Endometrium (tissue), 2 donors: ENCODE measurements around the gene SLC4A9.

ENCODE experiments used
- FAIRE-seq: peaks from 2 replicates; lab custom pipeline; 2012; peaks lifted over from hg19 to GRCh38; lab: Jason Lieb, UNC
- donor health status: control.
- donor health status: control.

Gene SLC4A9

DNA sequence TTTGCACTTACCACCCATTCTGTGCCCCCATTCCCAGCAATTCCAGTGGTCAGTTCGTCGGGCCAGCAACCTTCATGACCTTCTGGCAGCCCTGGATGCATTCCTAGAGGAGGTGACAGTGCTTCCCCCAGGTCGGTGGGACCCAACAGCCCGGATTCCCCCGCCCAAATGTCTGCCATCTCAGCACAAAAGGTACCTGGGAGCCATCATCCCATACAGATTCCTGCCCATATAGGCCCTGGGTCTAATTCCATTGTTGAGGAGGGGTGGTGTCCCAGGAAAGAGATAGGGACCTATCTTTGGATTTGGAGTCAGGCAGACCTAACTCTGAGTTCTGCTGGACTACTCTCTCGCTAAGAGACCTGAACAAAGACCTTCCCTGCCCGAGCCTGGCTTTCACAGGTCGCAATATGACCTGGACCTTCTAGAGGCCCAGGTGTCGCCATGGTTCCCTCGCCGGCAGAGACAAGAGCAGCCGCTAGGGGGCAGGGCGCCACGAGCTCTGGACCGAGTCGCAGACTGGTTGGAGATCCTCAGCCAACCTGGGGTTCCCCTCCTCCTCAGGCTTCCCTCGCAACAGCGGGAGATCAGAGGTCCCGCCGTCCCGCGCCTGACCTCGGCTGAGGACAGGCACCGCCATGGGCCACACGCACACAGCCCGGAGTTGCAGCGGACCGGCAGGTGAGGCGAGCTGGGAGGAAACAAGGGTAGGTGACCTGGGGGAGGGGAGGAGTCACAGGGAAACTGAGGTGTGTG lies 3.1 kb downstream of the SLC4A9 start:
- no peak for FAIRE-seq

DNA sequence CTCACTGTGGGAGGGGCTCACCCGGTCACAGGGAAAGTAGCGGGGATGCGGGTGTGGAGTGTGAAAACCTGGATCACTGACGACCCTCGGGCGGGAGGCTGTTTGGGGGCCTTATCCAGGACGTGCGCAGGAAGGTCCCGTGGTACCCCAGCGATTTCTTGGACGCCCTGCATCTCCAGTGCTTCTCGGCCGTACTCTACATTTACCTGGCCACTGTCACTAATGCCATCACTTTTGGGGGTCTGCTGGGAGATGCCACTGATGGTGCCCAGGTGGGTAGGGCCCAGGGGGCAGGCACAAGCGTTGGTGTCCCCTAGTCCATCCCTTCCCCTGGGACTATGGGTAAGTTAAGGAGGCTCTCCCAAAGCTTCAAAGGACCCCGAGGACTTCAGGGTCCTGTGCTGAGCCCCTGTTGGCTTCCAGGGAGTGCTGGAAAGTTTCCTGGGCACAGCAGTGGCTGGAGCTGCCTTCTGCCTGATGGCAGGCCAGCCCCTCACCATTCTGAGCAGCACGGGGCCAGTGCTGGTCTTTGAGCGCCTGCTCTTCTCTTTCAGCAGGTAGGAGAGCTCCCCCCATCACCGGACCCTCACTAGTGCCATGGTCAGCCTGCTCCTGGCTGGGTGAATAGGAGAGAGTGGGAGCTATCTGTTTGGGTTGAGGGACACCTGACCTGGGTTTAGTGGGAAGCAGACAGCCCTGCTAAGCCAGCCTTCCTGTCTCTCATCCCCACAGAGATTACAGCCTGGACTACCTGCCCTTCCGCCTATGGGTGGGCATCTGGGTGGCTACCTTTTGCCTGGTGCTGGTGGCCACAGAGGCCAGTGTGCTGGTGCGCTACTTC lies 3.9 kb downstream of the SLC4A9 start:
- no peak for FAIRE-seq

DNA sequence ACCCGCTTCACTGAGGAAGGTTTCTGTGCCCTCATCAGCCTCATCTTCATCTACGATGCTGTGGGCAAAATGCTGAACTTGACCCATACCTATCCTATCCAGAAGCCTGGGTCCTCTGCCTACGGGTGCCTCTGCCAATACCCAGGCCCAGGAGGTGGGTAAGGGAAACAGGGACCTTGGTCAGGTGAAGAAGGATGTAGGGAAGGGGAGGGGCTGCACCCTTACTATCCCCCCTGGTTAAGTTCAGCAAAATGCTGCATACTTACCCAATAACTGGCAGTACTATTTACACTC lies 4.4 kb downstream of the SLC4A9 start:
- no peak for FAIRE-seq

DNA sequence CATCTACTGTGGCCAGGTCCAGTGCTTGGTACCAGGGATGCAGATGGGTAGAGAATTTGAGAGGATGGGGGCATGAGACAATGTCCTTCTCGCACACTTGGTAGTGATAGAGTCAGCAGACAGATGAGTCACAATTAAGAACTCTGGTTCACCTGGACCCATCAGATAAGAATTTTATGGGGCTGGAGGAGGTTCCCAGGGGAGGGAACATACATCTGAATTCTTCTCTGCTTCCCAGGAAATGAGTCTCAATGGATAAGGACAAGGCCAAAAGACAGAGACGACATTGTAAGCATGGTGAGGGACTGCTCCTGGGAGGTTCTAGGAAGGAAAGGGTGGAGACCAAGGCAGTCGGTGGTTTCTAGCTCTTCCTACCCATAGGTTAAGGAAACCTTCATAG lies 5.3 kb downstream of the SLC4A9 start:
- FAIRE-seq, result no peak

DNA sequence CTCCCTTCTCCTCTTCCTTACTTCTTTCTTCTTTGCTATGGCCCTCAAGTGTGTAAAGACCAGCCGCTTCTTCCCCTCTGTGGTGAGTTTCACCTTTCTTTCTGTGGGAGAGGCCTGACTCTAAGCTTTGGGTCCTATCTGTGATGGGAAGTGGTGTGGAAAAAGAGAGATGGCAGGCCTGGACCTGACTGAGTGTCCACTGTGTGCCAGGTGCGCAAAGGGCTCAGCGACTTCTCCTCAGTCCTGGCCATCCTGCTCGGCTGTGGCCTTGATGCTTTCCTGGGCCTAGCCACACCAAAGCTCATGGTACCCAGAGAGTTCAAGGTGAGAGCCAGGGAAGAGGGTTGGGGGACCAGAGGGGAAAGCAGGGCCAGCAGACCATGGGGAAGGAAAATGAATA lies 5.9 kb downstream of the SLC4A9 start:
- no peak for FAIRE-seq

DNA sequence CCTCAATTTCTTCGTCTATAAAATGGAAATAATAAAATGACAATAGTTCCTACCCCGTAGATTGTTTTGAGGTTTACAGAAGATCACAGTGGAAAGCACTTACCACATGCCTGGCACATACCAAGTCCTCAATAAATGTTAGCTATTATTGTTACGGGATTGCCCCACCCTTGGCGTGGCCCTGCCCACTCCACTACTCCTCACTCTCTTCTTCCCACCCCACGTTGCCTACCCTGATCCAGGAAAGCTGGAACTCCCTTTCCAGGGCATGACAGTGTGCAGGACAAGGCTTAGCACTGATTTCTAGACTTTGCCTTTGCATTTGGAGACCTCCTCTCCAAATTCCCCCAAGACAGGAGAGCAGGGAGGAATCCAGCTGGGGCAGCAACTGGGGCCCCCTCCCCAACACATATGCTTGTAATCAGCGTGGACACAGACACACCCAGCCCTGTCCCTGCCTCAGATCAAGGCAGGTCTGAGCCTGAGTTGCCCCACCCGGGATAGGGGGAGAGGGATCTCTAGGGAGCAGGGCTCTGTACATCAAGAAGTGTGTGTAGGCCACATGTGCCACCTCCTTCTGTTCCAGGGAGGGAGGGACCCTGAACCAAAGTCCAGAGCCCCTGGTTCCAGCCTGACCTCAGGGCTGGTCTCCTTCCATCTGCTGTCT lies 6.7 kb downstream of the SLC4A9 start:
- no peak for FAIRE-seq

DNA sequence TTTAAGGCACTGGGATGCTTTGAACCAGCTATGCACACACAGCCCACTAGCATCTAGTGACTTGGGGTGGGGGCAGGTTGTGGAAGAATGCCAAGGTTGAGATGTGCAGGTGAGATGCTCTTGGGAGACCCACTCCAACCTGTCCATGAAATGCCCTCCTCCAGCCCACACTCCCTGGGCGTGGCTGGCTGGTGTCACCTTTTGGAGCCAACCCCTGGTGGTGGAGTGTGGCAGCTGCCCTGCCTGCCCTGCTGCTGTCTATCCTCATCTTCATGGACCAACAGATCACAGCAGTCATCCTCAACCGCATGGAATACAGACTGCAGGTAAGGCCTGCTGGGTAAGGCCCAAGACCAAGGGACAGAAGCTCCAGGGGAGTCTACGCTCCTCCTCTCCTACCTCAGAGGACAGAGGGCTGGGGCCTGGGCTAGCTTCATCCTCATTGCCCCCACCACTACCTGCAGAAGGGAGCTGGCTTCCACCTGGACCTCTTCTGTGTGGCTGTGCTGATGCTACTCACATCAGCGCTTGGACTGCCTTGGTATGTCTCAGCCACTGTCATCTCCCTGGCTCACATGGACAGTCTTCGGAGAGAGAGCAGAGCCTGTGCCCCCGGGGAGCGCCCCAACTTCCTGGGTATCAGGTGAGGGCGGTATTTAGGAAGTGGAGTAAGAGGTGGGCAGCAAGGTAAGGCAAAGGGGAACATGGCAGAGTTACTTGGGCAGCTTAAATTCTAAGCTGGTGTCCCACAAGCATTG lies 7.4 kb downstream of the SLC4A9 start:
- FAIRE-seq, result no peak

DNA sequence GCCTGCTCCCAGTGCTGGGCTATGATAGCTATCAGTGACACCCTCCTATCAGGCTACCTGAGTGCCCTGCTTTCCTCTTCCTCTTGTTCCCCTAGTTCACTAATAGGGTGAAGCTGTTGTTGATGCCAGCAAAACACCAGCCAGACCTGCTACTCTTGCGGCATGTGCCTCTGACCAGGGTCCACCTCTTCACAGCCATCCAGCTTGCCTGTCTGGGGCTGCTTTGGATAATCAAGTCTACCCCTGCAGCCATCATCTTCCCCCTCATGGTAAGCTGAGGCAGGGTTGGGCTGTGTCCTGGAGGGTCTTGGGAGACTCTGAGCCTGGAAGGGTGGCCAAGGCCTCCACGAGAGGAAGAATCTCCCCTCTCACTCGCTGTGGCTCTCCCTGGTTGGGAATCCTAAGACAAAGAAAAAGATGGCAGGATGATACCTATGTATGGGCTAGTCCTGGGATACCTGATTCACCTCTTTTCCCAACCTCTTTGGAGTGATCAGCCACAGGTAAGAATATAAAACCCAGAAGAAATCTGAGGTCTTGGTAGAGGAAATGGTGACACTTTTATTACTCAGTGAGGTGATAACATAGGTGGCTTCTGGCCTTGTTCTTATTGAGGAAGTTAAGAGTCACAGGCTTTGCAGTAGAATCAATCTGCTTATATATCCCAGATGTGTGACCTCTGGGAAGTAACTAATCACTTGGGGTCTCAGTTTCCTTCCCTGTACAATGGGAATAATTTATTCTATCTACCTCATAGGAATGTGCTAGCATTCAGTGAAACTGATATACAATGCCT lies 11.6 kb downstream of the SLC4A9 start:
- no peak for FAIRE-seq

DNA sequence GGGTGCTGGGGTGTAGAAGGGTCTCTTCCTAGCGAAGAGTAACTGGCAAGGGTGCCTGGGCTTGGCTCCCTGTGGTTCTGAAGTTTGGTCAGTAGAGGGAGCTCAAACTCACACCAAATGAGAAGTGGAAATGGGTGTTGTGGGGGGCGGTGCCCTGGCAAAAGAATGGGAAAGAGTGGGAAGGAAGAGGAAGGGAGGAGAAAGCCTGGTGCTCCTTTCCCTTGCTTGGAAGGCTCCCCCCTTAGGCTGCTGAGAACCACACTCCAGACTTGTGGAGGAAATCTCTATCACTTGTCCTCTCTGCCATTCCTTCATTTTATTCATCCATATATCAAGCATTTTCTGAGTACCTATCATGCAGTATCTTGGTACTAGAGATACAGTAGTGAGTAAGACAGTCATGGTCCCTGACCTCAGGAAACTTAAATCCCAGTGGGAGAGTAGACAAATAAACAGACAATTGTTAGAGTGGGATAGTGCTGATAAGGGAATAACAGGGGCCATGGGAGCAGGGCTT lies 13.0 kb downstream of the SLC4A9 start:
- FAIRE-seq, result no peak

DNA sequence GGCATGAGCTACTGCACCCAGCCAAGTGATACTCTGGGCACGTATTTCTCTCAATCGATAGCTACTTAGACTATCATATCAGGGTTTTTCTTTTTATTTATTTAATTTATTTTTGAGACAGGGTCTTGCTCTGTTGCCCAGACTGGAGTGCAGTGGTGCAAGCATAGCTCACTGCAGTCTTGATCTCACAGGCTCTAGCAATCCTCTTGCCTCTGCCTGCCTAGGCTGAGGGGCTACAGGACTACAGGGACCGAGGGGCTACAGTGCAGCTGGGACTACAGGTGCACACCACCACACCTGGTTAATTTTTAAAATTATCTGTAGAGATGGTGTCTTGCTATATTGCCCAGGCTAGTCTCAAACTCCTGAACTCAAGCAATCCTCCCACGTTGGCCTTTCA lies 21.4 kb downstream of the SLC4A9 start:
- no peak for FAIRE-seq

DNA sequence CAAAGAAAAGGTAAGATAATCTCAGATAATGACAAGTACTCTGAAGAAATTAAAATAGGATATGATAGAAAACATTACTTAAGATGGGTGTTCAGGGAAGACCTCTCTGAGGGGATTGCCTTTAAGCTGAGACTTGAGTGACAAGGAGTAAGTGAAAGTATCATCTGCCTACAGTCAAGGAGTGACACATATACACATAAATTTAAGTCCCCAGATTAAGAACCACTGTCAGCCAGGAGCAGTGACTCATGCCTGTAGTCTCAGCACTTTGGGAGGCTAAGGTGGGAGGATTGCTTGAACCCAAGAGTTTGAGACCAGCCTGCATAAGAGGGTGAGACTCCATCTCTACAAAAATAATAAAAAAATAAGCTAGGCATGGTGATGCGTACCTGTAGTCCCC lies 22.0 kb downstream of the SLC4A9 start:
- no peak for FAIRE-seq

DNA sequence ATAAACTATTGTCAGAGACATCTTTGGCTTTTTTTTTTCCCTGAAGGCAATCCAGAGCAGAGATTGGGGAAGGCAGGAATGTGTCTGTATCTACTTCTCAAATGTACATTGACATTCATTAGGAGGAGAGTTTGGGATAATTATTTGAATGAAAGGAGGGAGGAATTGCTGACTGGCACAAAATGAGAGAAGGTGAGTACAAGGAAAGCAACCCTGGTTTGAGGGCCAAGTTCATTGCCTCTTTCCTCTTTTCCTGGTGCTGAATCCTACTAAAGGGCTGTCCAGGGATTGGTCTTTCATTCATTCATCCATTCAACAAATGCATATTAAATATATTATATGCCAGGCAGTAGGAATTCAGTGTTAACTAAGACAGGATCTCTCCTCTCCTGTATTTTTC lies 22.9 kb downstream of the SLC4A9 start:
- FAIRE-seq, result no peak

DNA sequence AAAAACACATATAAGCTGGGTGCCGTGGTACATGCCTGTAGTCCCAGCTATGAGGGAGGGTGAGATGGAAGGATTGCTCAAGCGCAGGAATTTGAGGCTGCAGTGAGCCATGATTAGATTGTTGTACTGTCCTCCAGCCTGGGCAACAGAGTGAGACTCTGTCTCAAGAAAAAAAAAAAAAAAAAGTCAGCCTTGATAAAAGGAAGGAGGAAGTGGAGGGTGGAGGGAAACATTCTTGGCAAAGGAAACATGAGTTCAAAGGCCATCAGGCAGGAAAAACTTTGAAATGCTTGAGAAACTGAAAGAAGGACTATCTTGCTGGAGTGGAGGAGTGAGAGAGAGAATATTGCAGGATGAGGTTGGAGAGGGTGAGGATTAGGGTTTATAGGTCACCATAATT lies 23.3 kb downstream of the SLC4A9 start:
- no peak for FAIRE-seq

DNA sequence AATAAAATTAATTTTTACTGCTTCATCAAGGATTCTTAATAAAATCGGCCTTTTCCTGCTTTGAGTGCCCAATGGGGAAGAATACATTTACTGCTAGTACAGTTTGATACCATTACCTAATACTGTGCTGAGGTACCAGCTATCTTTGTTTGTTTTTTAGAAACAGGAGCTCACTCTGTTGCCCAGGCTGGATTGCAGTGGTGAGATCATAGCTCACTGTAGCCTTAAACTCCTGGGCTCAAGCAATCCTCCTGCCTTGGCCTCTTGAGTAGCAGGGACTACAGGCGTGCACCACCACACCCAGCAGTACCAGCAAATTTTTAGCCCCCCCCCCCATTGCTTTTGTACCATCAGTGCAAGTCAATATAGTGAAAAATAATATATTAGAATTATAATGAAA lies 28.1 kb downstream of the SLC4A9 start:
- no peak for FAIRE-seq

DNA sequence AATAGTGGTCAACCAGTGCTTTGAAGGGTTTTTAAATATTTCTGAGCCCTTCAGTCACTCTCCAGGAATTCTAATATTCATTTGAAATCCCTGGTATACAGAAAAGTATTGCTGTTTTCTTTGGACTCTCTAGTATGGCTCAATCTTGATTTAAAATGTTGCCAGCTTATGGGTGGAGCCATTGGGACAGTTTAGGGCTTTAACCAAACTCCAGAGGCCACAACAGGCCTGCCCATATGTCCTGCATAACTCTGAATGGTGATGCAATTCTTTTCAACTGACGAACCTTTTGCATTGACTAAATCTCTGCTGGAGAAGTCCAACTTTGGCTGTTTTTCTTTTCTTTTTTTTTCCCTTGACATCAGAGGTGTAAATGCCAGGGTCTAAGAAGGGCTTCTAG lies 31.3 kb downstream of the SLC4A9 start:
- no peak for FAIRE-seq

DNA sequence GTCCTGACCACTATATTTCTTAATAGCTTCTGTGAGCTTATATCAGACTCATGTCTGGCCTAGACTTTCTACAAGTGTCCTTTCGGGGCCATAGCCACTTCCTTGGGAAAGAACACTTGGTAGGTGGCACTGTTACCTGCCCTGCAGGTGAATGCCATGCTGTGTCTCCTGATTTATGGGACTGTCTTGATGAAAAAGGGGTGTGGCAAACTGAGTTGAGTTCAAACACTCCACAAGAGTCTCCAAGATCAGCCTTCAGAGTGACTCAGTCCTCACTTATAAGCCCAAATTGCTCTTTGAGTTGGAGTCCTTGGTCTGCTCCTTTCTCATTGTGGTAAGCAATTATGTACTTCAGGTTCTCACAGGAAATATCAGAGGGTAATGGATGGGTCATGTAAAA lies 31.7 kb downstream of the SLC4A9 start:
- no peak for FAIRE-seq

DNA sequence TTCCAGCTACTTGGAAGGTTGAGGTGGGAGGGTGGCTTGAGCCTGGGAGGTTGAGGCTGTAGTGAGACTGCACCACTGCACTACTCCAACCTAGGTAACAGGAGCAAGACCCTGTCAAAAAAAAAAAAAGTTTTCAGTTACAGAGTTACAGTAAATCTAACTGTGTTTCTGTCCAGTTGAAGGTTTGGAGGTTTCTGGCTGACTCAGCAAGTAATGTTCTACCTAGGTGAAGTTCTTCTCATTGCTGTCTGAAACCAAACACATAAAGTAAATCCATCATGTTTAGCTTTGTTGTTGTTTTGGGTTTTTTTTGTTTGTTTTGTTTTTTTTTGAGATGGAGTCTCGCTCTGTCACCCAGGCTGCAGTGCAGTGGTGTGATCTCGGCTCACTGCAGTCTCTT lies 33.7 kb downstream of the SLC4A9 start:
- FAIRE-seq, result no peak

DNA sequence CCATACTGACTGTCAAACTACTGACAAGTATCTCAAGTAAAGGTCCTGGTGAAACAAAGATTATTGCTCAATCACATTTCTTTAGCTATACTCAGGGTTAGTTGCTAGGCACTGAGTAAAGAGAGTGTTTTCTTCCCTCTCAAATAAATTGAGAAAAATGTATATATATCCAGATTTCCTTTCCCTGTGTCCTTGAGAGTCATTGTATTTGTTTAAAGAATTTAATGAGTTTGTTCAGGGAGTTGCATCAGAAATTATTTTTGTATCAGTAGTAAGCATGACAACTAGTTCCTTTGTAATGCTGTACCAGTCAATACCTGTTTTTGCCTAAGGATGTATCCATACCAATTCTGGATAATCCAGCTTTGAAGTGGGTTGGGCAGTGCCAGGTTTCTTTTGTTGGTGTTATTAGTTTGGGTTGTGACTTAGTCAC lies 38.4 kb downstream of the SLC4A9 start:
- FAIRE-seq, result no peak

DNA sequence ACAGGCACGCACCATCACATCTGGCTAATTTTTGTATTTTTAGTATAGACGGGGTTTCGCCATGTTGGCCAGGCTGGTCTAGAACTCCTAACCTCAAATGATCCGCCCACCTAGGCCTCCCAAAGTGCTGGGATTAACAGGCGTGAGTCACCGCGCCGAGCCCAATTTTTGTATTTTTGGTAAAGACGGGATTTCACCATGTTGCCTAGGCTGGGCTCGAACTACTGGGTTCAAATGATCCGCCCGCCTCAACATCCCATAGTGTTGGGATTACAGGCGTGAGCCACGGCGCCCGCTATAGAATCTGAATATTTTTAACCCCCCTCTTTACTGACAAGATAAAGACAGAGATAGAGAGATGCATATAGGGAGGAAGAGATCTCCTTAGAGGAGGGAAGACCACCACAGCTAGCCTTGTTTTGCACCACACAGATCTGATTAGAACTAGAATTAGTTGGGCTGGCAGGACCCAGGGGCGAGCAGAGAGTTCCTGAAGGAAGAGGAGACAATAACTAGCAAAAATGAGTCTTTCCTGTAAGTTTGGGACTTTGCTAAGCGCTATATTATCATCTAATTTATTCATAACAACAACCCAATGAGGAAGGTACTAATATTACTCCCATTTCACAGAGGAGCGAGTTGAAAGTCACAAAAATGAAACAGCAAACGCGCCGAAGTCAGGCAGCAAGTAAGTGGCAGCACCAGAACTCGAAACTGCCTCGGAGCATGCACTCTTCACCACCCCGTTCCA lies 40.2 kb downstream of the SLC4A9 start:
- no peak for FAIRE-seq

DNA sequence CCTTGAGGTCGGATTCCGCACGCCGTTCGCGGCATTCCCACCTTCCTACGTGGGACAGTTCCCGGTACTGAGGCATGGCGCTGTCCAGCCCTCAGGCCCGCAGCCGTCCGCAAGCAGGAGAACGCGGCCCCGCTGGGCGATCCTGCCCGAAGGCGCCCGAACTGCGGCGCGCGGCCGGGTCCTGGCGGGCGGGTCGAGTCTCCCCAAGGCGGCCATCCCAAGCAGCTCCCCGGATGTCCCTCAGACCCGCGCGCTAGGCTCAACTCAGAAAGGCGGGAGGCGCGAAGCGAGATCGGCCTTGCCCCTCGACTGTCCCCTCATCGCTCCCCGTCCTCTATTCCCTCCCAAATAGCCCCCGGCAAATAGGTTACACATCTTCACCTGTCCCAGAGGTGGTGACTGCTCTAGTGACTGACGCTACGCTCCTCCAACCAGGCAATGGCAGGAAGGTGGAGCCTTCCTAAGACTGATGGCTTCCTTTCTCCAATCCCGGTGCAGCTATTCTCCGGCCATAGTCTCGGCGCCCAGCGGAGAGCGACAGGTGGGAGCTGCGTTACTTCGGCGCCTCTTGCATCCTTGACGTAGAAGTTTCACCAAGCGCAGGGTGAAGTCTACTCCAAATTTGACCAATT lies 40.9 kb downstream of the SLC4A9 start:
- FAIRE-seq, result no peak
